ENCODE results near the gene ZDBF2. TPM values are rescaled to one million over a fixed set of nuclear protein-coding genes. Genes with fewer than 3 reads are reported as not detected.

ZDBF2 gene
- total RNA-seq, 2 donors from 2014 or later, result 13.2 to 13.5 TPM

- TF ChIP-seq CTCF (IDR thresholded peaks at IDR 0.05) (no peak), POLR2A (IDR thresholded peaks at IDR 0.05) (no peak)
- no peaks in the 10 kb centered on the region for H3K9me3 ChIP-seq
- H3K27ac ChIP-seq, result no peak overlapping the region
- H3K4me3 ChIP-seq, result no peak overlapping the region
- intact Hi-C loops (cut with DNase I), result no loop called here
- H3K36me3 ChIP-seq (replicated peaks in 1 of 2; ENCODE audit: insufficient read depth in 1 of 2, low read depth in 2 of 2), result no peaks in the 10 kb centered on the region
- no peaks in the 10 kb centered on the region for H3K27me3 ChIP-seq
- no peak for ATAC-seq
- no peak for DNase-seq
- H3K4me1 ChIP-seq, result peaks cover under 1% of the 10 kb centered on the region
- 63 to 81% methylated on average over 1 of the region's 1 CpG for WGBS, 2 donors
Measured at GRCh38 chr2:206337956-206338355, 63.5 kb downstream of the ZDBF2 start.

- Histone ChIP-seq H3K4me1 (peaks cover 16% of the 10 kb centered on the region), H3K27me3 (no peaks in the 10 kb centered on the region), H3K36me3 (replicated peaks in 1 of 2; ENCODE audit: insufficient read depth in 1 of 2, low read depth in 2 of 2) (no peaks in the 10 kb centered on the region), H3K4me3 (no peak overlapping the region), H3K27ac (no peak overlapping the region), H3K9me3 (no peaks in the 10 kb centered on the region)
- ATAC-seq, result no peak
- intact Hi-C loops (cut with DNase I), result no loop called here
- no peak for DNase-seq
- 54 to 74% methylated on average over 4 of the region's 4 CpGs for WGBS, 2 donors
- no peak for TF ChIP-seq CTCF (IDR thresholded peaks at IDR 0.05)
- TF ChIP-seq POLR2A (IDR thresholded peaks at IDR 0.05), result no peak
Measured at GRCh38 chr2:206341396-206341795, 66.9 kb downstream of the ZDBF2 start.

GRCh38 chr2:206343144-206343543 is 68.7 kb downstream of the ZDBF2 start:
- H3K36me3 ChIP-seq (replicated peaks in 1 of 2; ENCODE audit: insufficient read depth in 1 of 2, low read depth in 2 of 2), result no peaks in the 10 kb centered on the region
- no peak overlapping the region for H3K4me3 ChIP-seq
- DNase-seq, result peak in 2 of 4 donors; percentile 12 to 19
- TF ChIP-seq POLR2A (IDR thresholded peaks at IDR 0.05) (no peak), CTCF (IDR thresholded peaks at IDR 0.05) (no peak)
- intact Hi-C loops (cut with DNase I), result no loop called here
- H3K27me3 ChIP-seq, result no peaks in the 10 kb centered on the region
- peaks cover 16% of the 10 kb centered on the region for H3K4me1 ChIP-seq
- H3K9me3 ChIP-seq, result no peaks in the 10 kb centered on the region
- peak; percentile 16 for ATAC-seq
- peak overlapping the region in 3 of 4 donors; percentile 39 to 57 (median 52) for H3K27ac ChIP-seq
- 12 to 40% methylated on average over 4 of the region's 4 CpGs for WGBS, 2 donors

GRCh38 chr2:206343816-206344215 is 69.4 kb downstream of the ZDBF2 start:
- H3K4me3 ChIP-seq, result no peak overlapping the region
- ATAC-seq, result peak; percentile 89
- TF ChIP-seq POLR2A (IDR thresholded peaks at IDR 0.05) (no peak), CTCF (IDR thresholded peaks at IDR 0.05) (peak in 1 of 7 experiments; percentile 4)
- WGBS, 2 donors, result 19 to 33% methylated on average over 1 of the region's 1 CpG
- peak overlapping the region in 3 of 4 donors; percentile 39 to 57 (median 52) for H3K27ac ChIP-seq
- peak; percentile 16 to 67 (median 46) for DNase-seq
- H3K4me1 ChIP-seq, result peaks cover 16% of the 10 kb centered on the region
- intact Hi-C loops (cut with DNase I), result no loop called here
- no peaks in the 10 kb centered on the region for H3K27me3 ChIP-seq
- H3K9me3 ChIP-seq, result no peaks in the 10 kb centered on the region
- H3K36me3 ChIP-seq (replicated peaks in 1 of 2; ENCODE audit: insufficient read depth in 1 of 2, low read depth in 2 of 2), result no peaks in the 10 kb centered on the region

GRCh38 chr2:206345606-206346005 is 71.1 kb downstream of the ZDBF2 start:
- ATAC-seq, result no peak
- Histone ChIP-seq H3K27me3 (no peaks in the 10 kb centered on the region), H3K36me3 (replicated peaks in 1 of 2; ENCODE audit: insufficient read depth in 1 of 2, low read depth in 2 of 2) (no peaks in the 10 kb centered on the region), H3K9me3 (no peaks in the 10 kb centered on the region), H3K4me3 (no peak overlapping the region), H3K4me1 (peaks cover 16% of the 10 kb centered on the region), H3K27ac (no peak overlapping the region)
- DNase-seq, result no peak
- intact Hi-C loops (cut with DNase I), result no loop called here
- TF ChIP-seq POLR2A (IDR thresholded peaks at IDR 0.05) (no peak), CTCF (IDR thresholded peaks at IDR 0.05) (no peak)
- WGBS, 2 donors, result 77 to 87% methylated on average over 3 of the region's 3 CpGs

Measured in body of pancreas (tissue), 4 donors.